ENCODE measurements around the gene FXYD6.
A peak's percentile ranks its signal among the peaks of the same experiment; 100 is the strongest.
"Not testable (repeated sequence)": the region's sequence is repeated elsewhere in the genome, so short reads cannot be mapped to it uniquely, and the experiment has no call there.

FXYD6 gene

GRCh38 chr11:117816151-117816741, 60.2 kb downstream of the FXYD6 start:
- DNase-seq (ENCODE audit: low read depth), result no peak

GRCh38 chr11:117815262-117815803, 61.1 kb downstream of the FXYD6 start:
- DNase-seq (ENCODE audit: low read depth), result peak; percentile 54

- peak; percentile 58 for DNase-seq (ENCODE audit: low read depth)
These were observed 61.6 kb downstream of the FXYD6 start for GRCh38 chr11:117814766-117815261.

- no peak for DNase-seq (ENCODE audit: low read depth)
These were observed 62.2 kb downstream of the FXYD6 start for GRCh38 chr11:117814204-117814765.

DNA sequence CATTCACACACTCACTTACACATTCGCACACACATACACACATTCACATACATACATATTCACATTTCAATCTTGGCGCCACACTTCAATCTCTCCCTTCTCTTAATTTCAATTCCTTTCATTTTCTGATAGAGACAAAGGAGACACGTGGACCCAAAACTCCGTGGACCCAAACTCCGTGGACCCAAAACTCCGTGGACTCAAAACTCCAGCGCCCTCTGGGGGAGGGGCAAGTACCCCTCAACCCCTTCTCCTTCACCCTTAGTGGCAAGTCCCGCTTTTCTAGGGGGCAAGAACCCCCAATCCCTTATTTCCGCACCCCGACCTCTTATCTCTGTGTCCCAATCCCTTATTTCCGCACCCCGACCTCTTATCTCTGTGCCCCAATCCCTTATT, 66.4 kb downstream of the FXYD6 start:
- not testable (repeated sequence) for DNase-seq (ENCODE audit: low read depth)

DNA sequence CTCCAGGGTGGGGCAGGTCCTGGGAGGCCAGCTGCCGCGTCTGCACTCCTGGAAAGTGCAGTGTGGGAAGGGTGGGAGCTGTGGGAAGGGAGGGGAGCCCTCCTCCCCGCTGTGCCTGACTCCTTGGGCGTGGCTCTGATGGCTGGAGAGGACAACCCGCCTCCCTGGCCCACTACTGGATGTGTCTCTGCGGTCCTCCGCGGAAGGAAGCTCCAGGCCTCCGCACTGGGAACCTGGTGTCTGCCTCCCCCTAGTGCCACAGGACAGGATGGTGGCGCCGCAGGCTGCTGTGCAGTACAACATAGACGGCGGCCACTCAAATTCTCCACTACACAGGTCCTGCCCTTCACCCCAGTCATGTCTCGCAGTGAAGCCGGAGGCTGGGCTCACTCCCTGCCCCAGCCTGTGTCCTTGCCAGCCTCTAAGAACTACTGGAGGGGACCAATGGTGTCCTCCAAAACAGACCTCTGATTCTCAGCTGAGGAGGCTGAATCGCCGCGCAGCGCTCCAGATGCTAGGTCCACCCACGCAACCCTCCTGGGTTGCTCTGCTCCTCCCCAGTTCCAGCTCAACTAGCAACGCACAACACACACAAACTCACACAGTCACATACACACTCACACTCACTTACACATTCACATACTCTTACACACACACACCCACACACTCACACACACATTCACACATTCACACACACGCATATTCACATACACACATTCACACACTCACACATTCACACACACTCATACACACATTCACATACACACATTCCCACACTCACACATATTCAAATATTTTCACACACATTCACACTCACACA, 67.0 kb downstream of the FXYD6 start:
- DNase-seq (ENCODE audit: low read depth), result no peak

DNA sequence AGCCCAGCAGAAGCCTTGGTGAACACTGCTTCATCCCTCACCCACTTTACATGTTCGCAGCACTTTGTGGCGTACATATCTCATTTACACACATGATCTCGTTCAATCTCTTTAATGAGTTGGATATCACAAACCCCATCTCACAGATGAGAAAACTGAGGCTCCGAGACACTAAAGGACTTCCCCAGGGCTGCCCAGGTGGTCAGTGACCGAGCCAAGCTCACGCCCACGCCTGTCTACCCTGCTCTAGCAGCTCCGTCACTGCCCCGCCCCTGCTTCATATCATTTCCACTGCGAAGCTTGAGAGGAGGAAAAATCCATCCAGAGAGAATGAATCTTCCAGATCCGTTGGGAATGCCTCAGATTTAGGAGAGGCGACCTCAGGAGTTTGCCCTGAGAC, 67.7 kb downstream of the FXYD6 start:
- DNase-seq (ENCODE audit: low read depth), result no peak

- peak; percentile 55 for DNase-seq (ENCODE audit: low read depth)
These were observed 68.8 kb downstream of the FXYD6 start for GRCh38 chr11:117807482-117808327.

GRCh38 chr11:117806846-117807245, 69.6 kb downstream of the FXYD6 start:
- no peak for DNase-seq (ENCODE audit: low read depth)

- no peak for DNase-seq (ENCODE audit: low read depth)
These were observed 71.4 kb downstream of the FXYD6 start for GRCh38 chr11:117805045-117805444.

DNA sequence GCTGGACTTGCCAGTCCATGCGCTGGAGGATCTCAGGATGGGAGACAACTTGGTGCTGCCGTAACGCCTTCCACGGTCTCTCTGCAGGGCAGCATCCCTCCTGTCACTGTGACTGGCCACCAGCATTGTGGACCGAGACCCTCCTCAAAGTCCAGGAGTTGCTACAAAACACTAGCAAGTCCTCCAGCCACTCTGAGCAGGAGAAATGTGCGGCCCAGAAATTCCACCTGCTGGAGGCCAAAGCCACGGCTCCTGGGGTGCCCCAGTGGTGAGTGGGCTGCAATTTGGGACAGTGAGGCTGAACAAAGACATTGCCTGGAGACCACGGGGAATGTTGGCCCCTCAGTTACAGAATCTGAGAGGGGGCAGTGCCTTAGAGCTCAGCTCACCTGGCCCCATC, 72.6 kb downstream of the FXYD6 start:
- no peak for DNase-seq (ENCODE audit: low read depth)

- no peak for DNase-seq (ENCODE audit: low read depth)
These were observed 76.8 kb downstream of the FXYD6 start for GRCh38 chr11:117799634-117800033.

DNA sequence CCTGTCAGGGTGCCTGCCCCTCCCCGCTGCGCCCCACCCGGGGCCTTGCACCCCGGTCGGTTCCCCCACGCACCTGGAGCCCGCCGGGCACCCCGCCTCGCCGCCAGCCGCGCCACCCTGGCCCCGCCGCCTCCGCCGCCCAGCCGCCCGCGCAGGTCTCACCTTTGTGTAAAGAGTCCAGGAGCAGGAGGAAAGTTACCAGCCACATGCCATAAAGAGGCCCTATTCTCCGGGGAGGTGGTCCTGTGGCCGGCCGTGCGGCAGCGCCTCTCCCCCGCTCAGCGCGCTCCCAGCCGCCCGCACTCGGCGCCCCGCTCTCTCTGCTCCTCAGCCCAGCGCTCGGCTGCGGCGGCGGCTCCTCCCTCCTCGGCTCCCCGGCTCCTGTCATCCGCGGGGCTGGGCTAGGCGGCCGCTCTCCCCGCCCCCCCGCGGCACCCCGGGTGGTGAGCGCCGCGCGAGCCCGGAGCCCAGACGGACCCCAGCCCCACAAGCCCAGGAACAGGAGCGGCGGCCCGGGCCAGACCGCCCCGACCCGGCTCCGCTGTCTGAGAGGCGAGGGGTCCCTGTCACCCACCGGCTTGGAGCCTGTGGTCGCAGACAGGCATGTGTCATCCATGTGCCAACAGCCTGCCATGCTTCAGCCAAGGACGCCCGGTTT, 79.5 kb downstream of the FXYD6 start, which contains the start of gene DSCAML1:
Gene DSCAML1, minus strand, starts transcription at position 345 of the 658 bp plus-strand sequence. Its CDS starts 137 bp downstream, at position 208.
- no peak for DNase-seq (ENCODE audit: low read depth)

DNA sequence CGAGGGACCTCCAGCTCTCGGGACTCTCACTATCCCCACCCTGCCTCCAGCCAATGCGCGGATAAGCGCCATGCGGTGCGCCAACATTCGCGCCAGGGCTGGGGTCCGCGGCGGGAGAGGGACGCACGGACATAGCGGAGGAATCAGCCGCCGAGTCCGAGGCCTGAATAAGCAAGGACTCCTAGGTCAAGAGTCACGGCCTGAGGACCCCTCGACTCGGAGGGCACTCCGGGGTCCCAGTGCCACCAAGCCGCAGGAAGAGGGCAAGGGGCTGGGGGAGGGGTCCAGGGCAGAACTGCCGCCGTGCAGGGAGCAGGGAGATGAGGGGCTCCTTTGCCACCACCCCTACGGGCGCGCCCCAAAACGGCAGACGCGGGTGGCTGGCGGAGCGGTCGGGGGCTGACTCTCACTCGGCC, 80.0 kb downstream of the FXYD6 start:
- no peak for DNase-seq (ENCODE audit: low read depth)

DNA sequence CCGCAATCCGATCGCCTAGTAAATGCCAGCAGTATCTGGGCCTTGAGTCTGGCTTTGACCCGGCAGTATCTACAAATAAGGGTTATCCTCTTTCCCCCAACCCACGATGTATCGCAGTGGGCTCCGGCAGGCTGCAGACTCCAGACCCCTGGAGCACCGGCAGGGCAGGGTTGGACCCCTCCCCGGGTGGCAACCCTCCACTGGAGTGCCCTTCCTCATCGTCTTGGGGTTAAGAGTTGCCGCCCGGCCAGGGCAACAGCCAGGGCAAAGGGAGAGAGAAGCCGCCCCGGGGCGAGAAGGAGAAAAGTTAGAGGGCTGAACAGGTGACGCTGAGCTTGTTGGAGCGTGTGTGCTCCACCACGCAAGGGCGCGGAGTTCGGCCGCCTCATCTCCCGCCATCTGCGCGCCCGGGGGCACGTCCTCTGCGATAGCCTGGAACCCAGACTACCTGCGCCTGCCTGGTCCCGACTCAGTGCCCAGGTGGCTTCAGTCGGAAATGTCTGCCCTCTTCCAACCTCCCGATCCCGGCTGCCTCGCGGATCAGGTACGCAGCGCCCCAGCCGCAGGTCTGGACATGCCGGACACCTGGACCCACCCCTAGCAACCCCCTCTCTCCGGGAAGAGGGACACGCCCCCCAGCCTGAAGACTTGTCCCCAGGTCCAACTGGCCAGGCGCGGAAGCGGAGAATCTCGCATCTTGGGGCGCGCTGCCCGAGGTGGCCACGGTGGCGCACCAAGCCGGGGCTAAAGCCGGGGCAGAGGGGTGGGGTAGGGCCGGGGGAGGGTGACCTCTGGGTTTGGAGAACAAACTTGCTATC, 80.6 kb downstream of the FXYD6 start:
- DNase-seq (ENCODE audit: low read depth), result no peak

GRCh38 chr11:117794772-117795629, 81.5 kb downstream of the FXYD6 start:
- DNase-seq (ENCODE audit: low read depth), result no peak

- DNase-seq (ENCODE audit: low read depth), result no peak
These were observed 82.3 kb downstream of the FXYD6 start for GRCh38 chr11:117794135-117794534.

- DNase-seq (ENCODE audit: low read depth), result no peak
These were observed 82.9 kb downstream of the FXYD6 start for GRCh38 chr11:117793583-117793982.

DNA sequence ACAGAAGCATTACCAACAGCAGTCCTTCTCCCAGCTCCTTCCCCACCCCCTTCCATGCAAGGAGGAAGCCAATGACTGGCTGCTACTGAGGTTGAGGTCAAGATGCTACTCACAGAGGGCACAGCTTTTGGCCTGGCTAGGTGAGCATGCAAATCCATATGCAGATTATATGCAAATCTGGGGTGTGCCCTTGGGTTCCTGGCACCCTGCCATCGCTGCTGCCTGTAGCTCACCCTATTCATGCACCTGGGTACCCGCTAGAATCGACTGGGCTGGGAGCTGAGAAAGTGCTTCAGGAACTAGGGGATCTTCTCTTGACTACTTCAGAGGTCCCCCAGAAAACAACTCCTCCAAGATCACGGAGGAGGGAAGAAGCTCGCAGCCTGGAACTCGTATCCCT, 83.5 kb downstream of the FXYD6 start:
- no peak for DNase-seq (ENCODE audit: low read depth)
